AG09309 (cell line): Measurements from ENCODE around the gene INSR.

Source experiments
- DNase-seq: peaks from one replicate; pipeline ENCODE4 v3.0.0-alpha.2; 2010; ENCODE audit warnings: low read depth
- H3K4me3 ChIP-seq: 2 replicates; pipeline ENCODE4 v1.5.1; 2011; ENCODE audit warnings: mild to moderate bottlenecking, low read depth, low read length, moderate library complexity; ENCODE audit not compliant: control insufficient read depth
- TF ChIP-seq, protein P1 (sequence below): IDR thresholded peaks from 2 replicates; pipeline ENCODE4 v1.5.1; 2011; ENCODE audit warnings: mild to moderate bottlenecking, low read depth, low read length, inconsistent platforms; ENCODE audit not compliant: insufficient read depth, control insufficient read depth; ENCODE audit errors: missing control alignments

Gene INSR

DNA sequence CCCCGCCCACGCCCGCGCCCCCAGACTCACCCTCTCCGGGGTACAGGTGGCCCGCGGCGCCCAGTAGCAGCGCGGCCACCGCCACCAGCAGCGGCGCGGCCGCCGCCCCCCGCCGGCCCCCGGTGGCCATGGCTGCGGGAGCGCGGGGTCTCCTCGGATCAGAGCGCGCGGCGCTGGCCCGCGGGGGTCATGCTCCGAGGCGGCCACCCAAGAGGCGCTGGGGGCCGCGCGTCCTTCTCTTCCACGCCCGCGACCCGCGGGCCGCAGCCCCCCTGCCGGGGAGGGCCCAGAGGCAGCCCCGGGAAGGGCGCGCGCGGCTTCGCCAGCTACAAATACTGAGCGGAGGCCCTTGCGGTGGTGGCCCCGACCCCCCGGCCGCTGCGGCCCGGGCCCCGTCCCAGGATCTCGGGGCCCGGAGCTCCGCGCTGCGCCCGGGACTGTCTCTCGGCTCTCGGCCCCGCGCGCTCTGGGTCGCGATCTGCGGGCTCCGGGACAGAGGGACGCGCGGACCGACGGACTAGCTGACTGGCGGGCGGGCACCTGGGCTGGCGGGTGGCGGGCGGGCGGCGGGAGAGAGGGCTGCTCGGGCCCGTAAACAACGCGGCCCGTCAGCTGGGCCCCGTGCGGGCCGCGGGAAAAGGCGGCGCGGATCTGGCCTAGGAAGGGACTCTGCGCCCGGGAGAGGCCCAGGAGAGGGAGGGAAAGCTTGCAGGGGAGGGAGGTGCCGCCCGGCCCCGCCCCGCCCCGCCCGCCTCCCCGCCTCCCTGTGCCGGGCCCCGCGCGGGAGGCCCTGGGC lies at the start of gene INSR:
INSR (minus strand) TSS at position 653 of the 796 bp plus-strand sequence; CDS start at position 130, 523 bp downstream.
- H3K4me3 ChIP-seq: peak within 1 kb of the TSS; percentile 75
- DNase-seq: peak; percentile 46
- TF ChIP-seq, protein P1, sequence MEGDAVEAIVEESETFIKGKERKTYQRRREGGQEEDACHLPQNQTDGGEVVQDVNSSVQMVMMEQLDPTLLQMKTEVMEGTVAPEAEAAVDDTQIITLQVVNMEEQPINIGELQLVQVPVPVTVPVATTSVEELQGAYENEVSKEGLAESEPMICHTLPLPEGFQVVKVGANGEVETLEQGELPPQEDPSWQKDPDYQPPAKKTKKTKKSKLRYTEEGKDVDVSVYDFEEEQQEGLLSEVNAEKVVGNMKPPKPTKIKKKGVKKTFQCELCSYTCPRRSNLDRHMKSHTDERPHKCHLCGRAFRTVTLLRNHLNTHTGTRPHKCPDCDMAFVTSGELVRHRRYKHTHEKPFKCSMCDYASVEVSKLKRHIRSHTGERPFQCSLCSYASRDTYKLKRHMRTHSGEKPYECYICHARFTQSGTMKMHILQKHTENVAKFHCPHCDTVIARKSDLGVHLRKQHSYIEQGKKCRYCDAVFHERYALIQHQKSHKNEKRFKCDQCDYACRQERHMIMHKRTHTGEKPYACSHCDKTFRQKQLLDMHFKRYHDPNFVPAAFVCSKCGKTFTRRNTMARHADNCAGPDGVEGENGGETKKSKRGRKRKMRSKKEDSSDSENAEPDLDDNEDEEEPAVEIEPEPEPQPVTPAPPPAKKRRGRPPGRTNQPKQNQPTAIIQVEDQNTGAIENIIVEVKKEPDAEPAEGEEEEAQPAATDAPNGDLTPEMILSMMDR: no peak

DNA sequence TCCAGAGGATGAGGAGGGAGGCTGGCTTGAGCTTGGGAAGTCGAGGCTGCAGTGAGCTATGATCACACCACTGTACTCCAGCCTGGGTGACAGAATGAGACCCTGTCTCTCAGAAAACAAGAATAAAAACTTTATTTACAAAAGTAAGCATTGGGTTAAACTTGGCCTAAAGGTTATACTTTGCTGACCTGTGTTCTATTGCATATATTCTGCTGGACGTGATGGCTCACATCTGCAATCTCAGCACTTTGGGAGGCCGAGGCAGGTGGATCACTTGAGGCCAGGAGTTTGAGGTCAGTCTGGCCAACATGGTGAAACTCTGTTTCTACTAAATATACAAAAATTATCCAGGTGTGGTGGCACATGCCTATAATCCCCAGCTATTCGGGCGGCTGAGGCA lies 47.9 kb upstream of the INSR start:
- no peak for DNase-seq
- H3K4me3 ChIP-seq: no peak overlapping the region
- TF ChIP-seq, protein P1: no peak

DNA sequence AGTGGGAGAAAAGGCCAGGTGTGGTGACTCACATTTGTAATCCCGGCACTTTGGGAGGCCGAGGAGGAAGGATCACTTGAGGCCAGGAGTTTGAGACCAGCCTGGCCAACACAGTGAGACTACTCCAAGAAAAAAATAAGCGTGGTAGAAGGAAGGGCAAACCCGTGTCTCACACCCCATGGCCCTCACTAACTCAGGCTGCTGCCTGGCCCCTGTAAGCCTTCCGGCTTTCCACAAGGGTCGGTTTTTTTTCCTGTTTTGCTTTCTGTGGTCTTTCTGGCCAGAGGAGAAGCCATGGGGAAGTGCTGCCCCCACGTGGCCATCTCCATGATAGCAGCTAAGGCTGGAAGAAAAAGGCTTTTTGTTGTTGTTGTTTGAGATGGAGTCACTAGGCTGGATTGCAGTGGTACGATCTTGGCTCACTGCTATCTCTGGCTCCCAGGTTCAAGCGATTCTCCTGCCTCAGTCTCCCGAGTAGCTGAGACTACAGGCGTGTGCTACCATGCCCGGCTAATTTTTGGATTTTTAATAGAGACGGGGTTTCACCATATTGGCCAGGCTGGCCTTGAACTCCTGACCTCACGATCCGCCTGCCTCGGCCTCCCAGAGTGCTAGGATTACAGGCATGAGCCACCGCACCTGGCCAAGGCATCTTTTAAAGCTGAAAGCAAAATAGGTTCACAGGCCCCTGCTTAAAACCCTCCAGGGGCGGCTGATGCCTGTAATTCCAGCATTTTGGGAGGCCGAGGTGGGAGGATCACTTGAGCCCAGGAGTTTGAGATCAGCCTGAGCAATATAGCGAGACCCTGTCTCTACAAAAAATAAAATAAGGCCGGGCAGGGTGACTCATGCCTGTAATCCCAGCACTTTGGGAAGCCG lies 47.0 kb upstream of the INSR start:
- H3K4me3 ChIP-seq: no peak overlapping the region
- DNase-seq: no peak
- TF ChIP-seq, protein P1: peak; percentile 93

DNA sequence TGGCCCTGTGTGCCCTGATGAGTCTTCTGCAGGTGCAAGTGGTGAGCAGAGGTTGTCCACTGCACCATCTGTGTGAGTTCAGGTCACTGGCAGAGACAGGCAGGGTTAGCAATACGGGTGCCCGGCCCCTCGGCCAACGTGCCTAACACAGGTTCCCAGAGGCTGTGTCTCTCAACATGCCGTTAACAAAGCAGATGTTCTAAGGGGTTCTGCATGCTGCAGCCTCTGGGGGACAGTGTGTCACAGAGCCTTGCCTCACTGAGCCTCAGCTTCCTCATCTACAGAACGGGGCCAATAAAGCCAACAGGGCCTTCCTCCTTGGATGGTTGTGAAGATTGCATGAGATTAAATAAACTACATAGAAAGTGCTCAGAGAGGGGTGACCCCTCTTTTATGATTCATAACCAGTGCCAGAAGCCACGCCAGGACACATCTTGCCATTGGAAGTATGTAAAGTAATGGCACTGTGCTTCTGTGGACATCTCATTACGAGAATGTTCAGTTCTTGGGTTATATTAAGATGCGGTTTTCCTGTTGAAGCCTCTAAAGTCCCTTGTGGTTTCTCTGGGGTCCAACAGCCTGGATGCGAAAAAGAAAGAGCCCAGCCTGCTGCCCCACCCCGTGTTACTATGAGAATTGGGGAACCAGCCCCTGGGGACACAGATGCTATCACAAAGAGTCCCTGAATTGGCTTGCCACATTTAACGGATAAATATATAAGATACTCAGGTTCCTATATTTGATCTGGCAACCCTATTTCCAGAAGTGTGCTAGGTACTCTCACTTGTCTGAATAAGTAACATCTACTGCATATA lies 43.4 kb upstream of the INSR start:
- H3K4me3 ChIP-seq: no peak overlapping the region
- DNase-seq: no peak
- TF ChIP-seq, protein P1: no peak

DNA sequence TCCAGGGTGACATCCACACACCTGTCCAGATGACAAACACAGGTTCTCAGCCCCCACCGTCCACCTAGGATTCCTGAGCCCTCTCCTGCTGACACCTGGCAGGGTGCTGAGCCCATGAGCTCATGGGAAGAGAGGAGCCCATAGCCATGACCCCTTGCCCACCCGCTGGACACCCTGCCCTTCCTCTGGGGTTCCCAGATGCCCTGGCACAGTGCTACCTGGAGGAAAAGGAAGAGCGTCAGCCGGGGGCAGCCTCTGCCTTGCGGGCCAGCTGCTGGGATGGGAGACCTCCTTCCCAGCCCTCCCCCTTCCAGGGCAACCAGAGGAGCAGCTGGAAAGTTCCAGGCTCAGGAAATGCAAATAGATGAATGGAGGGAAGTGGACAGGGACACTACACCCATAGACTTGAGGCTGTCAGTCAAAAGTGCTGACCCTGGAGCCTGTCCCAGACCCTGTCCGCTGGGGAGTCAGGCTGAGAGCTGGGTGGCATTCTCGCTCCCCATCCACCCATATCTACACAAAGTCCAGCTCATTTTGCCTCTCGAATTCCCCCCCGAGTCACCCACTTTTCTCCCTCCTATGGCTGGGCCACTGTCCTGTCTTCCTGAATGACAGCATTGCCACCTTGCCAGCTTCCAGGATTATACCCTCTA lies 42.2 kb upstream of the INSR start:
- TF ChIP-seq, protein P1: no peak
- no peak overlapping the region for H3K4me3 ChIP-seq
- DNase-seq: no peak
